AG10803 (cell line): ENCODE results near the gene ZNF281.

Experiments used
- DNase-seq: peaks from one replicate; pipeline ENCODE4 v3.0.0; 2010; ENCODE audit warnings: low read depth
- H3K4me3 ChIP-seq: 2 replicates; pipeline ENCODE4 v1.5.1; 2011; ENCODE audit warnings: mild to moderate bottlenecking, low read length, control low read depth
- TF ChIP-seq, protein P1 (sequence below): conservative IDR thresholded peaks from 2 replicates; pipeline ENCODE4 v1.5.1; 2011; ENCODE audit warnings: mild to moderate bottlenecking, low read length, control low read depth, inconsistent platforms

ZNF281 gene

DNA sequence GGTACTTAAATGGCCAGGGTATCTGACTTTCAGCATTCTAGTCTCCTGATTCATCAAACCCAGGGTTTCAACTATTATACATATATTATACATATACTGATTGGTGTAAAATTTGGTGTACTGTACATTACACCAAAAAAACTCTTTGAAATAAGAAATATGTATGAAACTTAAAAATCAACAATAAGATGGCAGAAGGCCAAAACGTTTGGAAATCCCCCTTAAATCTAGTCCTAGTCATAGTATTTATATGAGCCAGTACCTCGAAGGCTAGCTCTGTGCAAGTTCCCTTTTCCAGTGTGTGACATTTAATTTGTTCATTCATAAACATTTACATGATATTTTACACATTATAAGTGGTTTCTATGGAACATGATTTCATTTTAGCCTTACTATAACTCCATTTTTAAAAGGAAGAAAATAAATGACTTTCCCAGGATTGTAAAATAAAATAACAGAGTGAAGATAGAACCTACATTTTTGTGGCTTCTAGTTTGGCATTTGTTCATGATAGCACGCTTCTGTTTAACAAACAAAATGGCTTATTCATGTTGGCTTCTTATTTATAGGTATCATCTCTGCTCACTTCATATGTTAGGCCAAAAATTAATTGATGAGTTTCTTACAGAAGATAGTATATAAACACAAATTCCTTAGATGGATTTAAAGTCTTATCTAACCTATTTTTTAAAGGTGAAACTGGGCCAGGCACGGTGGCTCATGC, 18.8 kb upstream of the ZNF281 start:
- TF ChIP-seq, protein P1, sequence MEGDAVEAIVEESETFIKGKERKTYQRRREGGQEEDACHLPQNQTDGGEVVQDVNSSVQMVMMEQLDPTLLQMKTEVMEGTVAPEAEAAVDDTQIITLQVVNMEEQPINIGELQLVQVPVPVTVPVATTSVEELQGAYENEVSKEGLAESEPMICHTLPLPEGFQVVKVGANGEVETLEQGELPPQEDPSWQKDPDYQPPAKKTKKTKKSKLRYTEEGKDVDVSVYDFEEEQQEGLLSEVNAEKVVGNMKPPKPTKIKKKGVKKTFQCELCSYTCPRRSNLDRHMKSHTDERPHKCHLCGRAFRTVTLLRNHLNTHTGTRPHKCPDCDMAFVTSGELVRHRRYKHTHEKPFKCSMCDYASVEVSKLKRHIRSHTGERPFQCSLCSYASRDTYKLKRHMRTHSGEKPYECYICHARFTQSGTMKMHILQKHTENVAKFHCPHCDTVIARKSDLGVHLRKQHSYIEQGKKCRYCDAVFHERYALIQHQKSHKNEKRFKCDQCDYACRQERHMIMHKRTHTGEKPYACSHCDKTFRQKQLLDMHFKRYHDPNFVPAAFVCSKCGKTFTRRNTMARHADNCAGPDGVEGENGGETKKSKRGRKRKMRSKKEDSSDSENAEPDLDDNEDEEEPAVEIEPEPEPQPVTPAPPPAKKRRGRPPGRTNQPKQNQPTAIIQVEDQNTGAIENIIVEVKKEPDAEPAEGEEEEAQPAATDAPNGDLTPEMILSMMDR = no peak
- no peak overlapping the region for H3K4me3 ChIP-seq
- peak; percentile 72 for DNase-seq

DNA sequence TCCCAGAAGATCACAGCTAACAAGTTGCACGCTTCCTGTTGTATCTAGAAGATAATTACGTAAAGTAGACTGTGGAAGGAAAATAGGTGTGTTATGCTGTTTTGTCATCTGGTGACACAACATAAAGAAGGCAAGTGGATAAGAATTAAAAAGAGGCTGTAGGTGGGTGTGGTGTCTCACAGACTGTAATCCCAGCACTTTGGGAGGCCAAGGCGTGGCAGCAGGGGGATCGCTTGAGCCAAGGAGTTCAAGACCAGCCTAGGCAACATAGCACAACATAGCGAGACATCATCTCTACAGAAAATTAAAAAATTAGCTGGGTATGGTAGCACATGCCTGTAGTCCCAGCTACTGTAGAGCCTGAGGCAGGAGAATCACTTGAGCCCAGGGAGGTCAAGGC, 17.9 kb upstream of the ZNF281 start:
- TF ChIP-seq, protein P1 = no peak
- DNase-seq = no peak
- no peak overlapping the region for H3K4me3 ChIP-seq

DNA sequence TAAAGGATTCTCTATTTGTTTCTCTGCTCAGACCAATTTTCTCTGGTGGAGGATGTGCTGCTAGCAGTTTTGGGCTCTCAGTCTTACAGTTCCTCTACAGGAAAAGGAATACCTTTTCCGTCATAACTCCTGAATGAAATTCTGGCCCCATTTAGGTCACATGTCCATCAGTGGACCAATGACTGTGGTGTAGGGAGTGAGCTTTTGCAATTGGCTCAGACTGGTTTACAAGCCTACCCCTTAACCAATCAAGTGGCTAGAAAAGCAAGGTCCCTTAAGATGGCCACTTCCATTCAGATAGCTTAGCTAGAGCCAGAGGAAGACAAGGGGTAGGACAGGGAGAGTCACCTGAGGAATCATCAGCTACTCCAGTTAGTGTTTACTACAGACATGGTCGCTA, 16.4 kb upstream of the ZNF281 start:
- H3K4me3 ChIP-seq = no peak overlapping the region
- TF ChIP-seq, protein P1 = no peak
- no peak for DNase-seq

DNA sequence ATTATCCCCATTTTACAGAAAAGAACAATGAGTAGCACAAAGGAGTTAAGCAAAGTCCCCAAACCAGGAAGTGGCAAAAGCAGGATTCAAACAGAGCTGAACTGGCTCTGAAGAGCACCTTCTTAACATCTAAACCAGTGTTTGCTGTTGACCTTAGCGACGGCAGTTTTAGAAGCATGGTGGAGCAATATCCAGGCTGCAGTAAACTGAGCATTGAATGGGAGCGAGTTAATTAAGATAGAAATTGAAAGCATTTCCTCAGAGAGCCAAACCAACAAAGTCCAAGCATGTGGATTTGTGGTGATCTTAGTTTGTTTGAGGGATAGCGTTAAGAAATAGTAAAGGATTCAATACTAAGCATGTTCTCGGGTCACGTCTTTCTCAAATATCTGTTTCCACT, 13.4 kb upstream of the ZNF281 start:
- TF ChIP-seq, protein P1 = no peak

GRCh38 chr1:200422211-200422610, 12.4 kb upstream of the ZNF281 start:
- no peak for DNase-seq
- no peak overlapping the region for H3K4me3 ChIP-seq
- TF ChIP-seq, protein P1 = no peak

More for the DNA sequence above, 13.4 kb upstream of the ZNF281 start:
- no peak for DNase-seq
- no peak overlapping the region for H3K4me3 ChIP-seq

- DNase-seq = peak; percentile 97
- H3K4me3 ChIP-seq = no peak overlapping the region
- TF ChIP-seq, protein P1 = no peak
Measured at GRCh38 chr1:200415789-200416593, 6.2 kb upstream of the ZNF281 start.

- no peak overlapping the region for H3K4me3 ChIP-seq
- no peak for DNase-seq
Measured at GRCh38 chr1:200415227-200415626, 5.4 kb upstream of the ZNF281 start.

More at GRCh38 chr1:200415227-200415626, 5.4 kb upstream of the ZNF281 start:
- TF ChIP-seq, protein P1 = no peak
